Hepatocyte (in vitro differentiated cells): ENCODE data around the gene SLC25A25.

Source experiments
- CTCF ChIP-seq: fragments of 200-600 bp; sonication (generic); IDR thresholded peaks from 2 replicates; pipeline ENCODE4 v1.5.1; 2016; ENCODE audit warnings: antibody characterized with exemption, mild to moderate bottlenecking; ENCODE audit not compliant: poor library complexity
- EZH2 ChIP-seq: fragments of 200-600 bp; sonication (generic); IDR thresholded peaks from 2 replicates; pipeline ENCODE4 v1.6.1; 2016; ENCODE audit warnings: antibody characterized with exemption, mild to moderate bottlenecking, borderline replicate concordance

GRCh38 chr9:128109050-128109709 is 41.1 kb downstream of the SLC25A25 start:
- TF ChIP-seq EZH2 = no peak
- TF ChIP-seq CTCF = no peak
